ENCODE data around the gene GABRD.
"Not testable (repeated sequence)": the region's sequence is repeated elsewhere in the genome, so short reads cannot be mapped to it uniquely, and the experiment has no call there.

The GABRD gene

GRCh38 chr1:1978690-1979481, 40.3 kb upstream of the GABRD start:
- ATAC-seq = not testable (repeated sequence)

DNA sequence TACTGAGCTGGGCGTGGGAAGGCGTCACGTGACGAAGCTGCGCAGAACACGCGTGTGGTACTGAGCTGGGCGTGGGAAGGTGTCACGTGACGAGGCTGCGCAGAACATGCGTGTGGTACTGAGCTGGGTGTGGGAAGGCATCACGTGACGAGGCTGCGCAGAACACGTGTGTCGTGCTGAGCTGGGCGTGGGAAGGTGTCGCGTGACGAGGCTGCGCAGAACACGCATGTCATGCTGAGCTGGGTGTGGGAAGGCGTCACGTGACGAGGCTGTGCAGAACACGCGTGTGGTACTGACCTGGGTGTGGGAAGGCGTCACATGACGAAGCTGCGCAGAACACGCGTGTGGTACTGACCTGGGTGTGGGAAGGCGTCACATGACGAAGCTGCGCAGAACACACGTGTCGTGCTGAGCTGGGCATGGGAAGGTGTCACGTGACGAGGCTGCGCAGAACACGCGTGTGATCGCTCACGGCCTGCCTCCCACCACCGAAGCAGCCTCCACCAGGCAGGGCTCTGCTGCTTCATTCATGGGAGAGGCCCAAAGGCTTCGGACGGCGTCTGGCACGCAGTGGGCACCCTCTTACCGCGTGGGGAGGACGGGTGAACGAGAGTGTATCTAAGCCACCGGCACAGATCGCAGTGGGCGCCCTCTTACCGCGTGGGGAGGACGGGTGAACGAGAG, 39.5 kb upstream of the GABRD start:
- ATAC-seq = no peak
- TF ChIP-seq ARNTL (CRISPR knock-in tag; IDR thresholded peaks at IDR 0.05; ENCODE audit: borderline replicate concordance, low read depth) (no peak), CREB5 (CRISPR knock-in tag; IDR thresholded peaks at IDR 0.05; ENCODE audit: low read depth) (no peak), CSRNP3 (CRISPR knock-in tag; IDR thresholded peaks at IDR 0.05) (no peak), ZNF8 (CRISPR knock-in tag; IDR thresholded peaks at IDR 0.05) (no peak), ESRRG (CRISPR knock-in tag; IDR thresholded peaks at IDR 0.05) (no peak), TOX (CRISPR knock-in tag; IDR thresholded peaks at IDR 0.05; ENCODE audit: borderline replicate concordance) (no peak), ZFP30 (CRISPR knock-in tag; IDR thresholded peaks at IDR 0.05) (no peak), ZFP3 (CRISPR knock-in tag; IDR thresholded peaks at IDR 0.05) (no peak), ISL1 (CRISPR knock-in tag; IDR thresholded peaks at IDR 0.05) (no peak), ZC3H10 (CRISPR knock-in tag; IDR thresholded peaks at IDR 0.05) (no peak), ZNF565 (CRISPR knock-in tag; conservative IDR thresholded peaks at IDR 0.05; ENCODE audit: low read depth) (no peak)
- TF ChIP-seq, protein P1, sequence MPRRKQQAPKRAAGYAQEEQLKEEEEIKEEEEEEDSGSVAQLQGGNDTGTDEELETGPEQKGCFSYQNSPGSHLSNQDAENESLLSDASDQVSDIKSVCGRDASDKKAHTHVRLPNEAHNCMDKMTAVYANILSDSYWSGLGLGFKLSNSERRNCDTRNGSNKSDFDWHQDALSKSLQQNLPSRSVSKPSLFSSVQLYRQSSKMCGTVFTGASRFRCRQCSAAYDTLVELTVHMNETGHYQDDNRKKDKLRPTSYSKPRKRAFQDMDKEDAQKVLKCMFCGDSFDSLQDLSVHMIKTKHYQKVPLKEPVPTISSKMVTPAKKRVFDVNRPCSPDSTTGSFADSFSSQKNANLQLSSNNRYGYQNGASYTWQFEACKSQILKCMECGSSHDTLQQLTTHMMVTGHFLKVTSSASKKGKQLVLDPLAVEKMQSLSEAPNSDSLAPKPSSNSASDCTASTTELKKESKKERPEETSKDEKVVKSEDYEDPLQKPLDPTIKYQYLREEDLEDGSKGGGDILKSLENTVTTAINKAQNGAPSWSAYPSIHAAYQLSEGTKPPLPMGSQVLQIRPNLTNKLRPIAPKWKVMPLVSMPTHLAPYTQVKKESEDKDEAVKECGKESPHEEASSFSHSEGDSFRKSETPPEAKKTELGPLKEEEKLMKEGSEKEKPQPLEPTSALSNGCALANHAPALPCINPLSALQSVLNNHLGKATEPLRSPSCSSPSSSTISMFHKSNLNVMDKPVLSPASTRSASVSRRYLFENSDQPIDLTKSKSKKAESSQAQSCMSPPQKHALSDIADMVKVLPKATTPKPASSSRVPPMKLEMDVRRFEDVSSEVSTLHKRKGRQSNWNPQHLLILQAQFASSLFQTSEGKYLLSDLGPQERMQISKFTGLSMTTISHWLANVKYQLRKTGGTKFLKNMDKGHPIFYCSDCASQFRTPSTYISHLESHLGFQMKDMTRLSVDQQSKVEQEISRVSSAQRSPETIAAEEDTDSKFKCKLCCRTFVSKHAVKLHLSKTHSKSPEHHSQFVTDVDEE (CRISPR knock-in tag; IDR thresholded peaks at IDR 0.05) = no peak
- TF ChIP-seq, protein P2, sequence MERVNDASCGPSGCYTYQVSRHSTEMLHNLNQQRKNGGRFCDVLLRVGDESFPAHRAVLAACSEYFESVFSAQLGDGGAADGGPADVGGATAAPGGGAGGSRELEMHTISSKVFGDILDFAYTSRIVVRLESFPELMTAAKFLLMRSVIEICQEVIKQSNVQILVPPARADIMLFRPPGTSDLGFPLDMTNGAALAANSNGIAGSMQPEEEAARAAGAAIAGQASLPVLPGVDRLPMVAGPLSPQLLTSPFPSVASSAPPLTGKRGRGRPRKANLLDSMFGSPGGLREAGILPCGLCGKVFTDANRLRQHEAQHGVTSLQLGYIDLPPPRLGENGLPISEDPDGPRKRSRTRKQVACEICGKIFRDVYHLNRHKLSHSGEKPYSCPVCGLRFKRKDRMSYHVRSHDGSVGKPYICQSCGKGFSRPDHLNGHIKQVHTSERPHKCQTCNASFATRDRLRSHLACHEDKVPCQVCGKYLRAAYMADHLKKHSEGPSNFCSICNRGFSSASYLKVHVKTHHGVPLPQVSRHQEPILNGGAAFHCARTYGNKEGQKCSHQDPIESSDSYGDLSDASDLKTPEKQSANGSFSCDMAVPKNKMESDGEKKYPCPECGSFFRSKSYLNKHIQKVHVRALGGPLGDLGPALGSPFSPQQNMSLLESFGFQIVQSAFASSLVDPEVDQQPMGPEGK (CRISPR knock-in tag; IDR thresholded peaks at IDR 0.05; ENCODE audit: borderline replicate concordance) = no peak

- ATAC-seq = no peak
- TF ChIP-seq, protein P3, sequence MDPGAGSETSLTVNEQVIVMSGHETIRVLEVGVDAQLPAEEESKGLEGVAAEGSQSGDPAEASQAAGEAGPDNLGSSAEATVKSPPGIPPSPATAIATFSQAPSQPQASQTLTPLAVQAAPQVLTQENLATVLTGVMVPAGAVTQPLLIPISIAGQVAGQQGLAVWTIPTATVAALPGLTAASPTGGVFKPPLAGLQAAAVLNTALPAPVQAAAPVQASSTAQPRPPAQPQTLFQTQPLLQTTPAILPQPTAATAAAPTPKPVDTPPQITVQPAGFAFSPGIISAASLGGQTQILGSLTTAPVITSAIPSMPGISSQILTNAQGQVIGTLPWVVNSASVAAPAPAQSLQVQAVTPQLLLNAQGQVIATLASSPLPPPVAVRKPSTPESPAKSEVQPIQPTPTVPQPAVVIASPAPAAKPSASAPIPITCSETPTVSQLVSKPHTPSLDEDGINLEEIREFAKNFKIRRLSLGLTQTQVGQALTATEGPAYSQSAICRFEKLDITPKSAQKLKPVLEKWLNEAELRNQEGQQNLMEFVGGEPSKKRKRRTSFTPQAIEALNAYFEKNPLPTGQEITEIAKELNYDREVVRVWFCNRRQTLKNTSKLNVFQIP (CRISPR knock-in tag; IDR thresholded peaks at IDR 0.05; ENCODE audit: borderline replicate concordance, low read depth) = no peak
- TF ChIP-seq ZFP3 (CRISPR knock-in tag; IDR thresholded peaks at IDR 0.05) (no peak), ESRRG (CRISPR knock-in tag; IDR thresholded peaks at IDR 0.05) (no peak), GLIS3 (CRISPR knock-in tag; IDR thresholded peaks at IDR 0.05) (no peak), CSRNP3 (CRISPR knock-in tag; IDR thresholded peaks at IDR 0.05) (no peak), ZFP30 (CRISPR knock-in tag; IDR thresholded peaks at IDR 0.05) (no peak), PPARA (CRISPR knock-in tag; IDR thresholded peaks at IDR 0.05; ENCODE audit: borderline replicate concordance) (no peak)
Measured at GRCh38 chr1:1980467-1981141, 38.5 kb upstream of the GABRD start.
